Activated CD8-positive, alpha-beta T cell treated with anti-CD3 and anti-CD28 coated beads for 36 hours (primary cell): ENCODE results near the gene HPCAL1. TPM values are rescaled to one million over a fixed set of nuclear protein-coding genes. Genes with fewer than 3 reads are reported as not detected.

Experiments used
- ATAC-seq: fragments of 200-7000 bp; cut with Tn5 transposase; one replicate; pipeline ENCODE4 v1.10.0; 2021; ENCODE audit warnings: mild to moderate bottlenecking, moderate library complexity
- CTCF ChIA-PET: fragments of 350-600 bp; sonication (Branson Sonifier 250); formaldehyde crosslinking; loops from one replicate; lab custom pipeline; 2021; ENCODE audit warnings: antibody characterized with exemption; lab: Charles Lee
- POLR2A ChIA-PET: fragments of 350-600 bp; sonication (Branson Sonifier 250); formaldehyde crosslinking; loops from one replicate; lab custom pipeline; 2021; ENCODE audit warnings: antibody characterized with exemption; lab: Charles Lee
- DNase-seq: peaks from one replicate; pipeline ENCODE4 v3.0.0-alpha.2; 2020
- H3K27ac Mint-ChIP-seq: one replicate; pipeline ENCODE4 v1.8.0; 2021; ENCODE audit warnings: mild to moderate bottlenecking, mixed read lengths
- H3K27me3 Mint-ChIP-seq: one replicate; pipeline ENCODE4 v1.8.0; 2021; ENCODE audit warnings: mixed read lengths
- H3K36me3 Mint-ChIP-seq: one replicate; pipeline ENCODE4 v1.8.0; 2021; ENCODE audit warnings: low read depth, mixed read lengths
- H3K4me1 Mint-ChIP-seq: one replicate; pipeline ENCODE4 v1.8.0; 2021; ENCODE audit warnings: low read depth, mixed read lengths
- H3K4me3 Mint-ChIP-seq: one replicate; pipeline ENCODE4 v1.8.0; 2021; ENCODE audit warnings: mild to moderate bottlenecking, moderate library complexity, mixed read lengths
- H3K9me3 Mint-ChIP-seq: one replicate; pipeline ENCODE4 v1.8.0; 2021; ENCODE audit warnings: mixed read lengths
- intact Hi-C: fragments of 100-400 bp; cut with micrococcal nuclease; formaldehyde crosslinking; loops from one replicate; pipeline ENCODE4 v1.10.0; 2022
- total RNA-seq, 2 experiments: library from RNA; stranded (reverse); gene quantifications; one replicate each; pipeline ENCODE4 v1.2.3, GENCODE V29; 2021
- TF ChIP-seq, protein P1 (sequence below): fragments of 200-600 bp; IDR thresholded peaks from one replicate; pipeline ENCODE4 v1.8.0; 2022; ENCODE audit warnings: antibody characterized with exemption, mild to moderate bottlenecking

Gene HPCAL1
- total RNA-seq, 2 experiments from 2014 or later = 166 to 170 TPM

DNA sequence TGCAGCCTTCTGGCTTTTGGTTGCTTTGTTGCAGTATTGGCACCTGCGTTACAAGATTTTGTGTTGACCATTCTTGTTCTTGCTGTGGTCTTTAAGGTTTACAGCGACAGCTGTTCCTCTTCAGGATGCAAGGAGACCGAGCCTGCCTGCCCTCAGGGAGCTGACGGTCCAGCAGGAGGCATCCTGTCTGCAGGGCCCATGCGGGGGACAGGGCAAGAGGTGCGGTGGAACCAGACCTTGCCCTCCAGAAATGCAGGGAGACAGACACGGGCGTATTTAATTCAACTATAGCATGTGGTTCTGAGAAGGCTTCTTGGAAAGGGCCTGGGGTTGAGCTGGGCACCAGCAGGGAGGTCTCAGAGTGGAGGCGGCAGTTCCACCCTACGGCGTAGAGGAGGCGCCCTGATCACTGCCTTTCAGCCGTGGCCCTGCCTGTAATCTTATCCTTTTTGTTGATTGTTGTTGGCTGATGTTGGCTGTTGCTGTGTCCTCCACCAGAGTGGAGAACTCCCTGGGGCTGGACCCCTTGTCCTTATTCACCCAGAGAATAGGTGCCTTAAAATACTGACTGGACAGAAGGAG, 71.7 kb downstream of the HPCAL1 start:
- DNase-seq (no peak), ATAC-seq (no peak)
- TF ChIP-seq, protein P1, sequence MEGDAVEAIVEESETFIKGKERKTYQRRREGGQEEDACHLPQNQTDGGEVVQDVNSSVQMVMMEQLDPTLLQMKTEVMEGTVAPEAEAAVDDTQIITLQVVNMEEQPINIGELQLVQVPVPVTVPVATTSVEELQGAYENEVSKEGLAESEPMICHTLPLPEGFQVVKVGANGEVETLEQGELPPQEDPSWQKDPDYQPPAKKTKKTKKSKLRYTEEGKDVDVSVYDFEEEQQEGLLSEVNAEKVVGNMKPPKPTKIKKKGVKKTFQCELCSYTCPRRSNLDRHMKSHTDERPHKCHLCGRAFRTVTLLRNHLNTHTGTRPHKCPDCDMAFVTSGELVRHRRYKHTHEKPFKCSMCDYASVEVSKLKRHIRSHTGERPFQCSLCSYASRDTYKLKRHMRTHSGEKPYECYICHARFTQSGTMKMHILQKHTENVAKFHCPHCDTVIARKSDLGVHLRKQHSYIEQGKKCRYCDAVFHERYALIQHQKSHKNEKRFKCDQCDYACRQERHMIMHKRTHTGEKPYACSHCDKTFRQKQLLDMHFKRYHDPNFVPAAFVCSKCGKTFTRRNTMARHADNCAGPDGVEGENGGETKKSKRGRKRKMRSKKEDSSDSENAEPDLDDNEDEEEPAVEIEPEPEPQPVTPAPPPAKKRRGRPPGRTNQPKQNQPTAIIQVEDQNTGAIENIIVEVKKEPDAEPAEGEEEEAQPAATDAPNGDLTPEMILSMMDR = no peak
- intact Hi-C loops = no loop called here
- Mint-ChIP-seq H3K36me3 (peaks cover 15% of the 10 kb centered on the region), H3K27ac (peak overlapping the region; percentile 63), H3K4me1 (peaks cover 71% of the 10 kb centered on the region), H3K9me3 (no peaks in the 10 kb centered on the region), H3K4me3 (no peak overlapping the region), H3K27me3 (no peaks in the 10 kb centered on the region)
- ChIA-PET CTCF (interaction anchor here (0.8 to 1.5 kb wide), 4 partner anchors 9 to 73 kb away, joined by 3 to 7 read pairs (median 3); no protein-coding TSS in a partner anchor), POLR2A (interaction anchor here (1.4 kb wide), 1 partner anchor 43 kb away, joined by 3 read pairs; no protein-coding TSS in a partner anchor)

DNA sequence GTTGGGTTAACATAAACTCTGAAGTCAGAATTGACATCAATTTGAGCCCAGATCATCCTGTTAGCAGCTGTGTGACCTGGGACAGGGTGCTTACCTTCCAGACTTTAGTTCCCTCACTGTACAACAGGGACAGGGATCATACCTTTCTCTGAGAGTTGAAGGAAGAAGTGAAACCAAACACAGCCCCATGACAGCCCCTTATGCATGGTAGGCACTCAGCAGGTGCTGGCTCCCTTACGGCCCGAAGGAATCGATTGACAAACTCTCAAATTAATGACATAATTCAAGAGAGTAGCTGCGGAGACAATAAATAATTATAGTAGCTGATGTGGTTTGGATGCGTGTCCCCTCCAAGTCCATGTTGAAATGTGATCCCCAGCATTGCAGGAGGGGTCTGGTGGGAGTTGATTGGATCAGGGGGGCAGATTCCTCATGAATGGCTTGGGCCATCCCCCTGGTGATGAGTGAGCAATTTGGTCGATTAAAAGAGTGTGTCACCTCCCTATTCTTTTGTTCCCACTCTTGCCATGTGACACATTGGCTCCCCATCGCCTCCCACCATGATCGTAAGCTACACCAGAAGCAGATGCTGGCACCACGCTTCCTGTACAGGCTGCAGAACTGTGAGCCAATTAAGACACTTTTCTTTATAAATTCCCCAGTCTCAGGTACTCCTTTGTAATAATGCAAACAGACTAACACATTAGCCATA, 73.0 kb downstream of the HPCAL1 start:
- H3K4me3 Mint-ChIP-seq = no peak overlapping the region
- H3K9me3 Mint-ChIP-seq = no peaks in the 10 kb centered on the region
- TF ChIP-seq, protein P1 = no peak
- ChIA-PET CTCF (interaction anchor here (1.5 kb wide), 1 partner anchor 33 kb away, joined by 7 read pairs; no protein-coding TSS in a partner anchor), POLR2A (interaction anchor here (1.4 kb wide), 1 partner anchor 44 kb away, joined by 3 read pairs; no protein-coding TSS in a partner anchor)
- ATAC-seq (peak; percentile 55), DNase-seq (peak; percentile 60)
- no peaks in the 10 kb centered on the region for H3K27me3 Mint-ChIP-seq
- H3K36me3 Mint-ChIP-seq = peaks cover 15% of the 10 kb centered on the region
- intact Hi-C loops = no loop called here
- H3K27ac Mint-ChIP-seq = peak overlapping the region; percentile 52
- H3K4me1 Mint-ChIP-seq = peaks cover 76% of the 10 kb centered on the region

DNA sequence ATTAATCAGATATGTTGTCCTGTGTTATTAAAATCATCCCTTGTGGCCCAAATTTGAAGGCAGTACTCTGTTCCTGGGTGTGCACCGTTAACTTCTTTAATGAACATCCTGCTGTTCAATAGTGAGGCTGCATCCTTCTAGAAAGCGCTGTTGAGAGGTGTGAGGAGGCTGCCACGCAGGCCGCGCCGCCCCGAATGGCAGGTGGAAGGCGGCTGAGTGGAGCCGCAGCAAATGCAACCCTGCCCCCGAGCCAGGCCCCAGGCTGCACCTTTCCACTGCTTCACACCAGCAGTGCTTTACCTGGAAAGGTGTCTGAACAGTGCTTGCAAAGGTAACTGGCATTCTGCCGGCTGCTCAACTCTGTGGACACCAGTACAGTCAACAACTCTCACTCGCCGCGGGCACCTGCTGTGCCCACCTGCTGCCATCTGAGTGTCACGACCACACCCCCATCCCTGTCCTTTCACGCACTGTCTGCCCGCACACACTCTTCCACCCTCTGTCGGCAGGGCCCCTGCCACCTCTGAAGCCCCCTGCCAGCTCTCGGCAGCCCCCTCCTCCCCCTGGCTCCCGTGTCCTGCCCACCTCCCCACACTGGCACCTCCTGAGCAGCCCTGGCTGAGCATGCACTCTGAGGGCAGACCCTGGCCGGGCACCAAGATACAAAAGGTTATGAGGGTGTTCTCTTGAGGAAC, 74.5 kb downstream of the HPCAL1 start:
- H3K27me3 Mint-ChIP-seq = no peaks in the 10 kb centered on the region
- intact Hi-C loops = no loop called here
- CTCF ChIA-PET = no interaction called here
- DNase-seq (no peak), ATAC-seq (no peak)
- H3K9me3 Mint-ChIP-seq = no peaks in the 10 kb centered on the region
- TF ChIP-seq, protein P1 = no peak
- POLR2A ChIA-PET = no interaction called here
- H3K4me3 Mint-ChIP-seq = no peak overlapping the region
- peak overlapping the region; percentile 51 for H3K27ac Mint-ChIP-seq
- peaks cover 15% of the 10 kb centered on the region for H3K36me3 Mint-ChIP-seq
- peaks cover 84% of the 10 kb centered on the region for H3K4me1 Mint-ChIP-seq

DNA sequence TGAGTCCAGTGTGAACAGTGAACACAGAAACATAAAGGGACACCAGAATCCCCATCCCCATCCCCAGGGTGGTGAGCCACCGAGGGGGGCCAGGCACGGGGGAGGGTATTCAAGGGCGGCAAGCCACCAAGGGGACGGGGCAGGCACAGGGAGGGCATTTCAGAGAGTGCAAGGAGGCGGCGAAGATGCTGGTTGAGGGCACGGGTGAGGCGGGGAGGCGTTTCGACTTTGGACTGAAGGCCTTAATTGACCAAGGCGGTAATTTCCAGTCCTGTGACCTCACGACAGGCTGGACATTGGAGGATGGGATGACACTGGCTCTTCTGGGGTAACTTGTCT, 75.0 kb downstream of the HPCAL1 start:
- Mint-ChIP-seq H3K9me3 (no peaks in the 10 kb centered on the region), H3K36me3 (peaks cover 15% of the 10 kb centered on the region), H3K27me3 (no peaks in the 10 kb centered on the region), H3K4me1 (peaks cover 88% of the 10 kb centered on the region), H3K27ac (peak overlapping the region; percentile 51), H3K4me3 (no peak overlapping the region)
- POLR2A ChIA-PET = interaction anchor here (1.0 kb wide), 1 partner anchor 45 kb away, joined by 3 read pairs; no protein-coding TSS in a partner anchor
- ATAC-seq (no peak), DNase-seq (no peak)
- CTCF ChIA-PET = interaction anchor here (0.8 to 7.5 kb wide), 2 partner anchors 31 to 76 kb away, joined by 4 to 75 read pairs; no protein-coding TSS in a partner anchor
- TF ChIP-seq, protein P1 = no peak
- intact Hi-C loops = no loop called here
